ENCODE measurements around the gene PITX1.

The PITX1 gene

DNA sequence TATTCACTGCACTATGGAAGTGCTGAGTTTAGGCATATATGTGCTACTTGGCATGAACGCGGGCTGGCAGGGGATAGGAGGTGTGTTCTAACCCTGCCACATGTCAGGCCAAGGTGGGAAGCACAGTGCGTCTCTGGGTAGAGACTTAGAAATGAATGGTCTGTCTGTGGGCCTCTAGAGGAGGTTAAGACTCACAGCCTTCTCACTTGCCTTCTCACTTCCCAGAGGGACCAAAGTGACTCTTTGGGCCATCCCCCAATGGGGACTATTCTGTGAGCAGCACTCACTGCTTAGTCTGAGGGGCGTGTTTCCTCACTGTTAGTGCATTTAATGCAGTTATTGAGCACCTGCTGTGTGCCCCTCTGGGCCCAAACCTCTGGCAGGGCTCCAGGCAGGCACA is 2.4 kb upstream of the PITX1 start:
- Histone ChIP-seq H3K27ac (ENCODE audit: low read depth, low read length) (no peak overlapping the region), H3K14ac (ENCODE audit: low read length) (no peak overlapping the region), H4K8ac (ENCODE audit: low read depth, low read length) (no peak overlapping the region), H2BK12ac (ENCODE audit: low read length) (no peak overlapping the region), H3K36me3 (ENCODE audit: control insufficient read depth in 1 of 2, insufficient read depth in 2 of 2, low read length in 2 of 2) (no peaks in the 10 kb centered on the region), H3K4me2 (ENCODE audit: low read length) (no peak overlapping the region), H3K4me1 (ENCODE audit: control insufficient read depth in 1 of 2, insufficient read depth in 2 of 2, low read length in 2 of 2) (peaks cover 12 to 21% of the 10 kb centered on the region in 2 experiments), H2AFZ (ENCODE audit: insufficient read depth, low read length, poor library complexity) (no peak overlapping the region), H3K9me3 (ENCODE audit: insufficient read depth, low read depth, low read length) (peaks cover 21% of the 10 kb centered on the region), H2BK120ac (ENCODE audit: insufficient read depth, low read length, poor library complexity) (no peak overlapping the region), H2AK5ac (ENCODE audit: low read length) (no peak overlapping the region), H3K23ac (ENCODE audit: low read length) (no peak overlapping the region), H3K4me3 (ENCODE audit: low read depth, low read length) (no peak overlapping the region), H3K79me2 (ENCODE audit: control insufficient read depth, insufficient read depth, low read length, poor library complexity) (no peaks in the 10 kb centered on the region), H4K12ac (ENCODE audit: low read depth, low read length) (no peak overlapping the region), H4K91ac (ENCODE audit: low read depth, low read length) (no peak overlapping the region), H3K27me3 (ENCODE audit: insufficient read depth, low read length) (peaks cover 91% of the 10 kb centered on the region), H3K79me1 (ENCODE audit: low read length) (no peaks in the 10 kb centered on the region), H3K18ac (ENCODE audit: low read length) (no peak overlapping the region), H3K9ac (ENCODE audit: low read length) (no peak overlapping the region), H2BK5ac (ENCODE audit: low read depth, low read length, poor library complexity) (no peak overlapping the region), H3K4ac (ENCODE audit: low read depth, low read length) (no peak overlapping the region)
- DNase-seq, result no peak
- no CpG with 5 or more reads among the region's 4 CpGs for WGBS (ENCODE audit: extremely low coverage, insufficient coverage, insufficient read length)

DNA sequence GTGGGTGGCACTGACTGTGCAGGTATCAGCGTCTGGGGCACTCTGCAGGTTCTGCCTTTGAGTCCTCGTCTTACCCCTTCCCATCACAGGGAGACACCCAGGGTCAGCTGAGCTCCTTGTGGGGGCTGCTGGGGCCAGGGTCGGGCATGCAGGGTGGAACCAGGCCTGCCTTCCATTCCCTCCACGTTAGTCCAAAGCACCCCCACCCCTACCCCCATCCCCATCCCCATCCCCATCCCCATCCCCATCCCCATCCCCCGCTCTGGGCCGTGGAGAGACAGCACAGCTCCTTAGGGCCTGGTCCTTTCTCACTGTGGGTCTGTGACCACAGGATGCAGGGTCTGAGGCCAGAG is 1.6 kb upstream of the PITX1 start:
- peaks cover 17 to 22% of the 10 kb centered on the region in 2 experiments for H3K4me1 ChIP-seq (ENCODE audit: control insufficient read depth in 1 of 2, insufficient read depth in 2 of 2, low read length in 2 of 2)
- no peak overlapping the region for H3K27ac ChIP-seq (ENCODE audit: low read depth, low read length)
- no peak overlapping the region for H3K4me3 ChIP-seq (ENCODE audit: low read depth, low read length)
- no peaks in the 10 kb centered on the region for H3K79me1 ChIP-seq (ENCODE audit: low read length)
- no peak overlapping the region for H4K8ac ChIP-seq (ENCODE audit: low read depth, low read length)
- H3K79me2 ChIP-seq (ENCODE audit: control insufficient read depth, insufficient read depth, low read length, poor library complexity), result no peaks in the 10 kb centered on the region
- H2BK120ac ChIP-seq (ENCODE audit: insufficient read depth, low read length, poor library complexity), result no peak overlapping the region
- H3K14ac ChIP-seq (ENCODE audit: low read length), result no peak overlapping the region
- H4K12ac ChIP-seq (ENCODE audit: low read depth, low read length), result no peak overlapping the region
- H3K4me2 ChIP-seq (ENCODE audit: low read length), result no peak overlapping the region
- peaks cover 21% of the 10 kb centered on the region for H3K9me3 ChIP-seq (ENCODE audit: insufficient read depth, low read depth, low read length)
- H3K36me3 ChIP-seq (ENCODE audit: control insufficient read depth in 1 of 2, insufficient read depth in 2 of 2, low read length in 2 of 2), result no peaks in the 10 kb centered on the region
- H2BK5ac ChIP-seq (ENCODE audit: low read depth, low read length, poor library complexity), result no peak overlapping the region
- no peak overlapping the region for H4K91ac ChIP-seq (ENCODE audit: low read depth, low read length)
- H3K9ac ChIP-seq (ENCODE audit: low read length), result no peak overlapping the region
- no peak overlapping the region for H3K18ac ChIP-seq (ENCODE audit: low read length)
- no peak overlapping the region for H2AK5ac ChIP-seq (ENCODE audit: low read length)
- H3K23ac ChIP-seq (ENCODE audit: low read length), result no peak overlapping the region
- WGBS (ENCODE audit: extremely low coverage, insufficient coverage, insufficient read length), result no CpG with 5 or more reads among the region's 6 CpGs
- no peak overlapping the region for H2BK12ac ChIP-seq (ENCODE audit: low read length)
- peaks cover 91% of the 10 kb centered on the region for H3K27me3 ChIP-seq (ENCODE audit: insufficient read depth, low read length)
- H2AFZ ChIP-seq (ENCODE audit: insufficient read depth, low read length, poor library complexity), result no peak overlapping the region
- no peak overlapping the region for H3K4ac ChIP-seq (ENCODE audit: low read depth, low read length)
- DNase-seq, result no peak

DNA sequence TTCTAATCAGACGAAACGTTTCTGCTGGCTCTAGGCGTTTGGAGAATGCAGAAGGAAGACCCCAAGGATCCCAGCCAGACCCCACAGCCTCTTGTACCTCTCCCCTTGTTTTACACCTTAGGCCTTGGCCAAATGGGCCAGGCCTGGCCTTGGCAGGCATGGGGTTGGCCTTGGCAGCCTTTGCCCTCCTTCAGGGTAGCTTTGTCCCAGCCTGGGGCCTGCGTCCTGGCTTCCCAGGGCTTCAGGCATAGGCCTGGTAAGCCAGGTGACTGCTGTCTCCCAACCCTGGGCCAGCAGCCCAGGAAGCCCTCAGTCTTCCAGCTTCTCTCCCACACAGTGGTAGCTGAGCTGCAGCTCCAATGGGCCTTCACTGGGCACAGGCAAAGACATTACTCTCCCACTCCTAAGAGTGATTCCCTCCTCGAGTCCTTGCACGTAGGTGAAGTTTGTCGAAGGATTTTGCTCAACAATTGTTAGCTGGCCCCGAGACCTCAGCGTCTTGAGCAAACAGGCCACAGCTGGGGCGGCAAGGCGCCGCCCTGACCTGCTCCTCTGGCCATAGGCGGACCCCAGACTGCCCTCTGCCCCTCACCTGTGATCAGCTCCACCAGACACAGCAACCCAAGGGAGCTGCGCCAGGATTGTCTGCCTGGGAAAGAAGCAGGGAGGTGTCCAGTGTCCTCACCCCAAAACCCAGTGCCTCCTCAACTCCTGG is 1.1 kb upstream of the PITX1 start:
- peaks cover 91% of the 10 kb centered on the region for H3K27me3 ChIP-seq (ENCODE audit: insufficient read depth, low read length)
- no peak overlapping the region for H2AK5ac ChIP-seq (ENCODE audit: low read length)
- no peak overlapping the region for H2BK5ac ChIP-seq (ENCODE audit: low read depth, low read length, poor library complexity)
- H3K36me3 ChIP-seq (ENCODE audit: control insufficient read depth in 1 of 2, insufficient read depth in 2 of 2, low read length in 2 of 2), result no peaks in the 10 kb centered on the region
- no peak overlapping the region for H2BK120ac ChIP-seq (ENCODE audit: insufficient read depth, low read length, poor library complexity)
- H3K18ac ChIP-seq (ENCODE audit: low read length), result no peak overlapping the region
- H3K4me2 ChIP-seq (ENCODE audit: low read length), result peak overlapping the region; percentile 6
- peaks cover 17 to 18% of the 10 kb centered on the region in 2 experiments for H3K4me1 ChIP-seq (ENCODE audit: control insufficient read depth in 1 of 2, insufficient read depth in 2 of 2, low read length in 2 of 2)
- H4K12ac ChIP-seq (ENCODE audit: low read depth, low read length), result no peak overlapping the region
- no peak overlapping the region for H3K4ac ChIP-seq (ENCODE audit: low read depth, low read length)
- H4K91ac ChIP-seq (ENCODE audit: low read depth, low read length), result no peak overlapping the region
- no peak overlapping the region for H2BK12ac ChIP-seq (ENCODE audit: low read length)
- H3K9ac ChIP-seq (ENCODE audit: low read length), result no peak overlapping the region
- H3K79me1 ChIP-seq (ENCODE audit: low read length), result no peaks in the 10 kb centered on the region
- H3K23ac ChIP-seq (ENCODE audit: low read length), result no peak overlapping the region
- no peak overlapping the region for H3K14ac ChIP-seq (ENCODE audit: low read length)
- no peak overlapping the region for H2AFZ ChIP-seq (ENCODE audit: insufficient read depth, low read length, poor library complexity)
- no CpG with 5 or more reads among the region's 14 CpGs for WGBS (ENCODE audit: extremely low coverage, insufficient coverage, insufficient read length)
- no peak overlapping the region for H3K4me3 ChIP-seq (ENCODE audit: low read depth, low read length)
- no peaks in the 10 kb centered on the region for H3K79me2 ChIP-seq (ENCODE audit: control insufficient read depth, insufficient read depth, low read length, poor library complexity)
- H3K9me3 ChIP-seq (ENCODE audit: insufficient read depth, low read depth, low read length), result peaks cover 15% of the 10 kb centered on the region
- H3K27ac ChIP-seq (ENCODE audit: low read depth, low read length), result no peak overlapping the region
- no peak for DNase-seq
- H4K8ac ChIP-seq (ENCODE audit: low read depth, low read length), result no peak overlapping the region

GRCh38 chr5:135034236-135034962 is 371 bp upstream of the PITX1 start:
- Histone ChIP-seq H3K79me2 (ENCODE audit: control insufficient read depth, insufficient read depth, low read length, poor library complexity) (no peaks in the 10 kb centered on the region), H2BK5ac (ENCODE audit: low read depth, low read length, poor library complexity) (no peak overlapping the region), H3K14ac (ENCODE audit: low read length) (no peak overlapping the region), H3K27me3 (ENCODE audit: insufficient read depth, low read length) (peaks cover 87% of the 10 kb centered on the region), H2AFZ (ENCODE audit: insufficient read depth, low read length, poor library complexity) (no peak overlapping the region), H4K8ac (ENCODE audit: low read depth, low read length) (no peak overlapping the region), H2BK12ac (ENCODE audit: low read length) (no peak overlapping the region), H3K27ac (ENCODE audit: low read depth, low read length) (no peak overlapping the region), H3K9ac (ENCODE audit: low read length) (no peak overlapping the region), H3K18ac (ENCODE audit: low read length) (no peak overlapping the region), H3K4me1 (ENCODE audit: control insufficient read depth in 1 of 2, insufficient read depth in 2 of 2, low read length in 2 of 2) (peaks cover 12 to 16% of the 10 kb centered on the region in 2 experiments), H3K4ac (ENCODE audit: low read depth, low read length) (no peak overlapping the region), H3K23ac (ENCODE audit: low read length) (no peak overlapping the region), H3K79me1 (ENCODE audit: low read length) (no peaks in the 10 kb centered on the region), H3K4me2 (ENCODE audit: low read length) (peak overlapping the region; percentile 71), H4K12ac (ENCODE audit: low read depth, low read length) (no peak overlapping the region), H2AK5ac (ENCODE audit: low read length) (no peak overlapping the region), H3K4me3 (ENCODE audit: low read depth, low read length) (peak overlapping the region; percentile 37), H2BK120ac (ENCODE audit: insufficient read depth, low read length, poor library complexity) (no peak overlapping the region), H3K36me3 (ENCODE audit: control insufficient read depth in 1 of 2, insufficient read depth in 2 of 2, low read length in 2 of 2) (no peaks in the 10 kb centered on the region), H4K91ac (ENCODE audit: low read depth, low read length) (no peak overlapping the region), H3K9me3 (ENCODE audit: insufficient read depth, low read depth, low read length) (peaks cover 12% of the 10 kb centered on the region)
- no CpG with 5 or more reads among the region's 65 CpGs for WGBS (ENCODE audit: extremely low coverage, insufficient coverage, insufficient read length)
- DNase-seq, result no peak

Measured in trophoblast cell (in vitro differentiated cells and primary cell).